Activated CD4-positive, alpha-beta memory T cell treated with anti-CD3 and anti-CD28 coated beads, Interleukin-2, amount 10 ng/mL, durations not matched to agents 7 days and 5 days (primary cell): ENCODE results near the gene TOX3. TPM values are rescaled to one million over a fixed set of nuclear protein-coding genes. Genes with fewer than 3 reads are reported as not detected.

ENCODE experiments used
- CTCF ChIA-PET: fragments of 350-600 bp; sonication (Branson Sonifier 250); formaldehyde crosslinking; loops from one replicate; lab custom pipeline; 2021; ENCODE audit warnings: antibody characterized with exemption, inconsistent platforms; lab: Charles Lee
- POLR2A ChIA-PET: fragments of 350-600 bp; sonication (Branson Sonifier 250); formaldehyde crosslinking; loops from one replicate; lab custom pipeline; 2021; ENCODE audit warnings: antibody characterized with exemption; lab: Charles Lee
- DNase-seq: peaks from one replicate; pipeline ENCODE4 v3.0.0-alpha.2; 2020
- H3K27ac Mint-ChIP-seq: one replicate; pipeline ENCODE4 v1.8.0; 2021; ENCODE audit warnings: mild to moderate bottlenecking, mixed read lengths
- H3K27me3 Mint-ChIP-seq: one replicate; pipeline ENCODE4 v1.8.0; 2021; ENCODE audit warnings: mixed read lengths
- H3K36me3 Mint-ChIP-seq: one replicate; pipeline ENCODE4 v1.8.0; 2021; ENCODE audit warnings: low read depth, mixed read lengths
- H3K4me1 Mint-ChIP-seq: one replicate; pipeline ENCODE4 v1.8.0; 2021; ENCODE audit warnings: mixed read lengths
- H3K4me3 Mint-ChIP-seq: one replicate; pipeline ENCODE4 v1.8.0; 2021; ENCODE audit warnings: mild to moderate bottlenecking, mixed read lengths
- H3K9me3 Mint-ChIP-seq: one replicate; pipeline ENCODE4 v1.8.0; 2021; ENCODE audit warnings: mixed read lengths
- total RNA-seq, 2 experiments: library from RNA; stranded (reverse); gene quantifications; one replicate each; pipeline ENCODE4 v1.2.3, GENCODE V29; 2021

The TOX3 gene
- total RNA-seq, 2 experiments from 2014 or later, result not detected

DNA sequence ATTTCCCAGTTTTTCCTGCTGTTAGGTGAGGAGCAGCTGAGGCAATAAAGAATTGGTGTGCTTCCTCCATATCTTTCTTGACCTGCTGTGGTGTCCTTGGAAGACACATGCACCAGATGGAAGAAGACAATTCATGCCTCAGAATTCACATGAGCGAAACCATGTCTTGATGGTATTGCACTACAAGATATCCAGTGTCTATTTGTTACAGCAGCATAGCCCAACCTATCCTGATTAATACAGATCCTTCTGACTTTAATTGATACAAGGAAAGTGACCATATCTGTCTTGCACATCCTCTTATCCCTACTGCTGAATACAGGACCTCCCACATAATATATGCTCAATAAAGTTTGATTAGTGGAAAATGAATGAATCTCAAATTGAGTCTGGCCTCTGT lies 9.1 kb upstream of the TOX3 start:
- ChIA-PET CTCF (no interaction called here), POLR2A (no interaction called here)
- no peak overlapping the region for H3K4me3 Mint-ChIP-seq
- H3K36me3 Mint-ChIP-seq, result no peaks in the 10 kb centered on the region
- H3K9me3 Mint-ChIP-seq, result peaks cover 2% of the 10 kb centered on the region
- no peaks in the 10 kb centered on the region for H3K27me3 Mint-ChIP-seq
- no peak overlapping the region for H3K27ac Mint-ChIP-seq
- no peak for DNase-seq
- no peaks in the 10 kb centered on the region for H3K4me1 Mint-ChIP-seq

GRCh38 chr16:52555572-52555971 lies 8.6 kb upstream of the TOX3 start:
- no peaks in the 10 kb centered on the region for H3K27me3 Mint-ChIP-seq
- no peak for DNase-seq
- peaks cover 2% of the 10 kb centered on the region for H3K9me3 Mint-ChIP-seq
- no peak overlapping the region for H3K4me3 Mint-ChIP-seq
- H3K36me3 Mint-ChIP-seq, result no peaks in the 10 kb centered on the region
- H3K4me1 Mint-ChIP-seq, result no peaks in the 10 kb centered on the region
- no peak overlapping the region for H3K27ac Mint-ChIP-seq
- ChIA-PET CTCF (no interaction called here), POLR2A (no interaction called here)

GRCh38 chr16:52554334-52554733 lies 7.4 kb upstream of the TOX3 start:
- Mint-ChIP-seq H3K27me3 (no peaks in the 10 kb centered on the region), H3K4me1 (no peaks in the 10 kb centered on the region), H3K4me3 (no peak overlapping the region), H3K27ac (no peak overlapping the region), H3K36me3 (no peaks in the 10 kb centered on the region), H3K9me3 (peaks cover 2% of the 10 kb centered on the region)
- CTCF ChIA-PET, result no interaction called here
- DNase-seq, result no peak
- POLR2A ChIA-PET, result no interaction called here

- ChIA-PET CTCF (no interaction called here), POLR2A (no interaction called here)
- H3K36me3 Mint-ChIP-seq, result no peaks in the 10 kb centered on the region
- H3K27me3 Mint-ChIP-seq, result peaks cover 7% of the 10 kb centered on the region
- no peak overlapping the region for H3K27ac Mint-ChIP-seq
- H3K9me3 Mint-ChIP-seq, result peaks cover 2% of the 10 kb centered on the region
- H3K4me1 Mint-ChIP-seq, result no peaks in the 10 kb centered on the region
- DNase-seq, result no peak
- H3K4me3 Mint-ChIP-seq, result no peak overlapping the region
These were observed 6.4 kb upstream of the TOX3 start for GRCh38 chr16:52553322-52553721.

GRCh38 chr16:52552643-52553042 lies 5.7 kb upstream of the TOX3 start:
- ChIA-PET POLR2A (no interaction called here), CTCF (no interaction called here)
- H3K36me3 Mint-ChIP-seq, result no peaks in the 10 kb centered on the region
- peaks cover 14% of the 10 kb centered on the region for H3K27me3 Mint-ChIP-seq
- no peaks in the 10 kb centered on the region for H3K4me1 Mint-ChIP-seq
- H3K27ac Mint-ChIP-seq, result no peak overlapping the region
- peaks cover 2% of the 10 kb centered on the region for H3K9me3 Mint-ChIP-seq
- H3K4me3 Mint-ChIP-seq, result no peak overlapping the region
- DNase-seq, result no peak

DNA sequence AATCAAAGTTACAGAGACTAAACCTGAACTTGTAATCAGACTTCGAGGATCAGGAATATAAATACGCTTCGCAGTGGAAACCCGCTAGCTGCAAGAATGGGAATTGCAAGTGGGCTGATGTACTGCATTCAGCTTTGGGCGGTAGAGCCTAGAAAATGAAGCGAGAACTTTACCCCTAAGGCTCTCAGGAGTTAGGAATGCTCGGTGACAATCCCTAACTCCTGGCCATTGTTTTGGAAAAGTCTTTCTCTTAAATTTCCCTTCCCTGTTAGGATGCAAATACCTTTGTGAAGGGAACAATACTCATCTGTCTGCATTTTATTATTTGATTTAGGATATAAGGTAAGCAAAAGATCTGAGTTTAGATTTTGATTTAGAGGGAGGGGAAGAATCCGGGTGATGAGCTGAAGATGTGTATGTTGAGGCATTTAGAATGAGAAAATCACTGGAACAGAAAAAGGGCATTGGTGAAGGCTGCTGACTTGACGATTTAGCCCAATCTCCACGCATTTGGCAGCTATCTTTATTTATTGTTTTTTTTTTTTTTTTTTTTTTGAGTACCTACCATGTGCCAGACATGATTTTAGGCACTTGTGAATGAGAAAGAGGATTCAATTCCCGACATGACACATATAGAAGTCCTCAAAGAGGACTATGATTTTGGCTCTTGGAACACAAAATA lies 2.2 kb upstream of the TOX3 start:
- Mint-ChIP-seq H3K4me1 (no peaks in the 10 kb centered on the region), H3K27me3 (peaks cover 35% of the 10 kb centered on the region), H3K27ac (no peak overlapping the region), H3K36me3 (peaks cover 2% of the 10 kb centered on the region), H3K9me3 (no peaks in the 10 kb centered on the region), H3K4me3 (no peak overlapping the region)
- DNase-seq, result no peak
- CTCF ChIA-PET, result no interaction called here
- POLR2A ChIA-PET, result no interaction called here

GRCh38 chr16:52548261-52549010 lies 1.5 kb upstream of the TOX3 start:
- H3K4me3 Mint-ChIP-seq, result no peak overlapping the region
- peaks cover 2% of the 10 kb centered on the region for H3K36me3 Mint-ChIP-seq
- H3K27ac Mint-ChIP-seq, result no peak overlapping the region
- ChIA-PET CTCF (no interaction called here), POLR2A (no interaction called here)
- H3K9me3 Mint-ChIP-seq, result no peaks in the 10 kb centered on the region
- DNase-seq, result no peak
- H3K4me1 Mint-ChIP-seq, result no peaks in the 10 kb centered on the region
- H3K27me3 Mint-ChIP-seq, result peaks cover 38% of the 10 kb centered on the region

GRCh38 chr16:52547834-52548215 lies 882 bp upstream of the TOX3 start:
- Mint-ChIP-seq H3K27ac (no peak overlapping the region), H3K9me3 (no peaks in the 10 kb centered on the region), H3K4me3 (no peak overlapping the region), H3K4me1 (no peaks in the 10 kb centered on the region), H3K27me3 (peaks cover 38% of the 10 kb centered on the region), H3K36me3 (peaks cover 2% of the 10 kb centered on the region)
- ChIA-PET CTCF (no interaction called here), POLR2A (no interaction called here)
- DNase-seq, result no peak

- POLR2A ChIA-PET, result no interaction called here
These were observed 496 bp downstream of the TOX3 start for GRCh38 chr16:52546291-52547003.

DNA sequence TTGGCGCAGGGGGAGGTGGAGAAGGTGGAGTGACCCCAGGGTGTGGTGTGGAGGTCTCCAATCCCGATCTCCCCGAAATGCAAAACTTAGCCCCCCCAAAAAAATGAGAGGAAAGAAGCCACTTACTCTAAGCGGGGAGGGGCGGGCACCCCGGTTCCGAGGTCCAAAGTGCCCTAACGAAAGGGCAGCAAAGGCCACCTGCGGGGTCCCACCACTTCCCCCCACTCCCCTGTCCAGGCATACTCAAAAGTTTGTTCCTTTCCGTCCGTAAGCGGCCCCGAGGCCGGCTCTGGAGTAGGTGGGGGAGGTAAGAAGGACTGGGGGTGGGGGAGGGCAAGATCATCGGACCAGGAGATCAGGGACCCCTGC lies 1.1 kb downstream of the TOX3 start:
- DNase-seq, result no peak
- peaks cover 38% of the 10 kb centered on the region for H3K27me3 Mint-ChIP-seq
- H3K9me3 Mint-ChIP-seq, result no peaks in the 10 kb centered on the region
- H3K27ac Mint-ChIP-seq, result no peak overlapping the region
- ChIA-PET CTCF (no interaction called here), POLR2A (no interaction called here)
- peaks cover 2% of the 10 kb centered on the region for H3K36me3 Mint-ChIP-seq
- H3K4me3 Mint-ChIP-seq, result no peak overlapping the region
- no peaks in the 10 kb centered on the region for H3K4me1 Mint-ChIP-seq

More at GRCh38 chr16:52546291-52547003, 496 bp downstream of the TOX3 start:
- H3K9me3 Mint-ChIP-seq, result no peaks in the 10 kb centered on the region
- CTCF ChIA-PET, result no interaction called here
- H3K27me3 Mint-ChIP-seq, result peaks cover 38% of the 10 kb centered on the region
- peaks cover 2% of the 10 kb centered on the region for H3K36me3 Mint-ChIP-seq
- H3K27ac Mint-ChIP-seq, result no peak overlapping the region
- no peak overlapping the region for H3K4me3 Mint-ChIP-seq
- DNase-seq, result no peak
- H3K4me1 Mint-ChIP-seq, result no peaks in the 10 kb centered on the region

- Mint-ChIP-seq H3K27me3 (peaks cover 38% of the 10 kb centered on the region), H3K4me3 (no peak overlapping the region)
- CTCF ChIA-PET, result no interaction called here
These were observed 1.6 kb downstream of the TOX3 start for GRCh38 chr16:52545222-52545897.

DNA sequence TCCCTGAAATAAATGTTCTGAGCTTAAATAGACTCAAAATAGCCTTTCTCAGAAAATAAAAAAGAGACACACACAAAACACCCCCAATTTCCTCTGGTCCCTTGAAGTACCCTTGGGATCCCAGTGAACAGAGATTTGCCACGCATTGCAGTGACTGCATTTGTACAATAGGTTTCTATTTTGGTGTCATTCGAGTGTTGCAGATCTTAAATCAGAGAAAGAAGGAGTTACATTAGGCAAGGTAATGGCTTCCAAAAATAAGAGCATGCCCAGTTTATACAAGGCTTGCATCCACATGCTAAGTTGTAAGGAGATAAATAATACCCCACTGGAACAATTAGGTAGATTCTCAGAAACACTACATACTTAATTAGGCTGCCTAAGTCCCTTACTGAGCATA lies 2.2 kb downstream of the TOX3 start:
- Mint-ChIP-seq H3K27ac (no peak overlapping the region), H3K36me3 (peaks cover 2% of the 10 kb centered on the region), H3K4me1 (no peaks in the 10 kb centered on the region), H3K27me3 (peaks cover 38% of the 10 kb centered on the region), H3K9me3 (no peaks in the 10 kb centered on the region), H3K4me3 (no peak overlapping the region)
- CTCF ChIA-PET, result no interaction called here
- no peak for DNase-seq
- POLR2A ChIA-PET, result no interaction called here

More at GRCh38 chr16:52545222-52545897, 1.6 kb downstream of the TOX3 start:
- Mint-ChIP-seq H3K4me1 (no peaks in the 10 kb centered on the region), H3K36me3 (peaks cover 2% of the 10 kb centered on the region), H3K9me3 (no peaks in the 10 kb centered on the region), H3K27ac (no peak overlapping the region)
- POLR2A ChIA-PET, result no interaction called here
- no peak for DNase-seq

- Mint-ChIP-seq H3K36me3 (peaks cover 2% of the 10 kb centered on the region), H3K4me1 (no peaks in the 10 kb centered on the region), H3K27ac (no peak overlapping the region), H3K4me3 (no peak overlapping the region), H3K27me3 (peaks cover 34% of the 10 kb centered on the region), H3K9me3 (no peaks in the 10 kb centered on the region)
- DNase-seq, result no peak
- ChIA-PET CTCF (no interaction called here), POLR2A (no interaction called here)
These were observed 3.3 kb downstream of the TOX3 start for GRCh38 chr16:52543654-52544053.
